HUES6 (cell line): Measurements from ENCODE around the gene SIVA1.

ENCODE experiments used
- H3K27ac ChIP-seq: 2 replicates; pipeline ENCODE4 v1.7.0; 2013; ENCODE audit warnings: low read depth, mild to moderate bottlenecking, low read length, inconsistent platforms
- H3K27me3 ChIP-seq: 2 replicates; pipeline ENCODE4 v1.6.1; 2013; ENCODE audit warnings: low read length; ENCODE audit not compliant: control insufficient read depth, insufficient read depth
- H3K36me3 ChIP-seq: 2 replicates; pipeline ENCODE4 v1.6.1; 2013; ENCODE audit warnings: low read length; ENCODE audit not compliant: control insufficient read depth, insufficient read depth
- H3K4me1 ChIP-seq: 2 replicates; pipeline ENCODE4 v1.6.1; 2013; ENCODE audit warnings: low read length; ENCODE audit not compliant: control insufficient read depth, insufficient read depth
- H3K4me3 ChIP-seq: 2 replicates; pipeline ENCODE4 v1.5.1; 2013; ENCODE audit warnings: low read depth, low read length
- H3K9ac ChIP-seq: one replicate; pipeline ENCODE4 v1.6.1; 2013; ENCODE audit warnings: mild to moderate bottlenecking, low read length
- H3K9me3 ChIP-seq: 2 replicates; pipeline ENCODE4 v1.6.1; 2013; ENCODE audit warnings: low read depth, low read length; ENCODE audit not compliant: control insufficient read depth, insufficient read depth

SIVA1 gene

GRCh38 chr14:104776481-104776880 lies 23.5 kb downstream of the SIVA1 start:
- no peaks in the 10 kb centered on the region for H3K4me1 ChIP-seq
- no peaks in the 10 kb centered on the region for H3K27me3 ChIP-seq
- H3K9ac ChIP-seq, result no peak overlapping the region
- H3K36me3 ChIP-seq, result peaks cover 66% of the 10 kb centered on the region
- H3K27ac ChIP-seq, result no peak overlapping the region
- no peak overlapping the region for H3K4me3 ChIP-seq
- peaks cover 4% of the 10 kb centered on the region for H3K9me3 ChIP-seq

GRCh38 chr14:104776961-104777807 lies 24.2 kb downstream of the SIVA1 start:
- Histone ChIP-seq H3K9me3 (no peaks in the 10 kb centered on the region), H3K4me1 (no peaks in the 10 kb centered on the region), H3K9ac (no peak overlapping the region), H3K27ac (no peak overlapping the region), H3K27me3 (no peaks in the 10 kb centered on the region), H3K36me3 (peaks cover 59% of the 10 kb centered on the region), H3K4me3 (no peak overlapping the region)

GRCh38 chr14:104777808-104778249 lies 24.9 kb downstream of the SIVA1 start:
- Histone ChIP-seq H3K4me3 (no peak overlapping the region), H3K9me3 (no peaks in the 10 kb centered on the region), H3K4me1 (no peaks in the 10 kb centered on the region), H3K36me3 (peaks cover 56% of the 10 kb centered on the region), H3K27ac (no peak overlapping the region), H3K9ac (no peak overlapping the region), H3K27me3 (no peaks in the 10 kb centered on the region)

- H3K27ac ChIP-seq, result no peak overlapping the region
- no peaks in the 10 kb centered on the region for H3K4me1 ChIP-seq
- H3K27me3 ChIP-seq, result no peaks in the 10 kb centered on the region
- peaks cover 48% of the 10 kb centered on the region for H3K36me3 ChIP-seq
- no peak overlapping the region for H3K4me3 ChIP-seq
- H3K9me3 ChIP-seq, result no peaks in the 10 kb centered on the region
- H3K9ac ChIP-seq, result no peak overlapping the region
Measured at GRCh38 chr14:104778694-104779331, 25.9 kb downstream of the SIVA1 start.

- peaks cover 38% of the 10 kb centered on the region for H3K36me3 ChIP-seq
Measured at GRCh38 chr14:104779776-104780512, 27.0 kb downstream of the SIVA1 start.

GRCh38 chr14:104780513-104781030 lies 27.6 kb downstream of the SIVA1 start:
- peaks cover 35% of the 10 kb centered on the region for H3K36me3 ChIP-seq
- H3K27me3 ChIP-seq, result no peaks in the 10 kb centered on the region
- H3K27ac ChIP-seq, result no peak overlapping the region

More at GRCh38 chr14:104779776-104780512, 27.0 kb downstream of the SIVA1 start:
- H3K27me3 ChIP-seq, result no peaks in the 10 kb centered on the region
- no peaks in the 10 kb centered on the region for H3K4me1 ChIP-seq
- H3K27ac ChIP-seq, result no peak overlapping the region
- no peak overlapping the region for H3K4me3 ChIP-seq
- H3K9me3 ChIP-seq, result no peaks in the 10 kb centered on the region
- H3K9ac ChIP-seq, result no peak overlapping the region

GRCh38 chr14:104781271-104782077 lies 28.5 kb downstream of the SIVA1 start:
- no peak overlapping the region for H3K27ac ChIP-seq
- peaks cover 30% of the 10 kb centered on the region for H3K36me3 ChIP-seq

More at GRCh38 chr14:104780513-104781030, 27.6 kb downstream of the SIVA1 start:
- Histone ChIP-seq H3K9me3 (no peaks in the 10 kb centered on the region), H3K9ac (no peak overlapping the region), H3K4me1 (no peaks in the 10 kb centered on the region), H3K4me3 (no peak overlapping the region)

GRCh38 chr14:104782086-104782807 lies 29.3 kb downstream of the SIVA1 start:
- Histone ChIP-seq H3K36me3 (peaks cover 28% of the 10 kb centered on the region), H3K27me3 (no peaks in the 10 kb centered on the region), H3K4me3 (no peak overlapping the region), H3K27ac (no peak overlapping the region), H3K9me3 (no peaks in the 10 kb centered on the region), H3K9ac (no peak overlapping the region), H3K4me1 (no peaks in the 10 kb centered on the region)

More at GRCh38 chr14:104781271-104782077, 28.5 kb downstream of the SIVA1 start:
- H3K4me3 ChIP-seq, result no peak overlapping the region
- H3K9ac ChIP-seq, result no peak overlapping the region
- H3K9me3 ChIP-seq, result no peaks in the 10 kb centered on the region
- no peaks in the 10 kb centered on the region for H3K27me3 ChIP-seq
- H3K4me1 ChIP-seq, result no peaks in the 10 kb centered on the region

GRCh38 chr14:104782808-104783139 lies 29.8 kb downstream of the SIVA1 start:
- no peak overlapping the region for H3K9ac ChIP-seq
- H3K4me1 ChIP-seq, result no peaks in the 10 kb centered on the region
- no peaks in the 10 kb centered on the region for H3K9me3 ChIP-seq
- no peak overlapping the region for H3K27ac ChIP-seq
- no peak overlapping the region for H3K4me3 ChIP-seq
- H3K27me3 ChIP-seq, result no peaks in the 10 kb centered on the region
- H3K36me3 ChIP-seq, result peaks cover 29% of the 10 kb centered on the region
